WERI-Rb-1 (cell line): ENCODE data around the gene PDE2A.

Experiments used
- DNase-seq: peaks from one replicate; pipeline ENCODE4 v3.0.0-alpha.2; 2020
- H3K27ac ChIP-seq: fragments of 250-450 bp; sonication (Bioruptor Pico); 2 replicates; pipeline ENCODE4 v1.5.1; 2020; ENCODE audit warnings: mild to moderate bottlenecking, moderate library complexity
- H3K27me3 ChIP-seq: fragments of 250-450 bp; sonication (Bioruptor Pico); 2 replicates; pipeline ENCODE4 v1.5.1; 2021; ENCODE audit warnings: mild to moderate bottlenecking, low read depth, moderate library complexity; ENCODE audit not compliant: insufficient read depth, severe bottlenecking
- H3K36me3 ChIP-seq: fragments of 250-450 bp; sonication (Bioruptor Pico); 2 replicates; pipeline ENCODE4 v1.5.1; 2020; ENCODE audit warnings: mild to moderate bottlenecking, moderate library complexity
- H3K4me3 ChIP-seq: 2 replicates; pipeline ENCODE4 v1.5.1; 2011; ENCODE audit warnings: low read depth, mild to moderate bottlenecking, control low read depth, low read length
- H3K9me3 ChIP-seq: fragments of 250-450 bp; sonication (Bioruptor Pico); 2 replicates; pipeline ENCODE4 v1.5.1; 2021; ENCODE audit warnings: mild to moderate bottlenecking, moderate library complexity; ENCODE audit not compliant: severe bottlenecking
- CTCF ChIP-seq: IDR thresholded peaks from 2 replicates; pipeline ENCODE4 v1.5.1; 2011; ENCODE audit warnings: low read depth, mild to moderate bottlenecking, control low read depth, inconsistent platforms, low read length

Gene PDE2A

GRCh38 chr11:72658989-72659640 is 15.1 kb downstream of the PDE2A start:
- TF ChIP-seq CTCF: no peak
- H3K4me3 ChIP-seq: no peak overlapping the region
- peak; percentile 69 for DNase-seq
- H3K9me3 ChIP-seq: no peaks in the 10 kb centered on the region
- H3K27ac ChIP-seq: peak overlapping the region; percentile 14; the same call in 1 of the 2 replicates
- no peaks in the 10 kb centered on the region for H3K27me3 ChIP-seq
- H3K36me3 ChIP-seq: no peaks in the 10 kb centered on the region

GRCh38 chr11:72657411-72658100 is 16.7 kb downstream of the PDE2A start:
- Histone ChIP-seq H3K4me3 (no peak overlapping the region), H3K27ac (no peak overlapping the region), H3K36me3 (no peaks in the 10 kb centered on the region), H3K9me3 (no peaks in the 10 kb centered on the region), H3K27me3 (no peaks in the 10 kb centered on the region)
- no peak for TF ChIP-seq CTCF
- DNase-seq: no peak

GRCh38 chr11:72655896-72656464 is 18.2 kb downstream of the PDE2A start:
- H3K4me3 ChIP-seq: no peak overlapping the region
- H3K27me3 ChIP-seq: no peaks in the 10 kb centered on the region
- TF ChIP-seq CTCF: no peak
- no peaks in the 10 kb centered on the region for H3K36me3 ChIP-seq
- H3K27ac ChIP-seq: no peak overlapping the region
- no peaks in the 10 kb centered on the region for H3K9me3 ChIP-seq
- DNase-seq: no peak

DNA sequence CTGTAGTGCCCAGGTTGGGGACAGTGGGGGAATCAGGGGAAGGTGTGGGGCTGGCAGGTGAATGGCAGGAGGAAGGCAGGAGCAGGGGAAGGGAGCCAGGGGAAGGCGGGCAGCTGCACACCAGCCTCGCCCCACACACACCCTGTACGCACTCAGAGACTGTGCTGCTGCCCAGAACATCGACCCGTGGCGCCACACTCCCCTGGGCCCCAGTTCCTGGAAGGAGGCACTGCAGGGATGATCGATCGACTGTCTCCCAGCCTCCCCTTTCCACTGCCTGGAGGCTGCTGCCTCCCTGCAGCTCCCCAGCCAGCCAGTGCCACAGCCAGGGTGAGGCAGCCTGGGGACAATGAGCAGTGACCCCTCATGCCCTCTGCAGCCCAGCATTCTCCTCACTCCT is 19.2 kb downstream of the PDE2A start:
- Histone ChIP-seq H3K4me3 (no peak overlapping the region), H3K27me3 (no peaks in the 10 kb centered on the region), H3K27ac (no peak overlapping the region), H3K36me3 (no peaks in the 10 kb centered on the region), H3K9me3 (no peaks in the 10 kb centered on the region)
- no peak for DNase-seq
- TF ChIP-seq CTCF: no peak

DNA sequence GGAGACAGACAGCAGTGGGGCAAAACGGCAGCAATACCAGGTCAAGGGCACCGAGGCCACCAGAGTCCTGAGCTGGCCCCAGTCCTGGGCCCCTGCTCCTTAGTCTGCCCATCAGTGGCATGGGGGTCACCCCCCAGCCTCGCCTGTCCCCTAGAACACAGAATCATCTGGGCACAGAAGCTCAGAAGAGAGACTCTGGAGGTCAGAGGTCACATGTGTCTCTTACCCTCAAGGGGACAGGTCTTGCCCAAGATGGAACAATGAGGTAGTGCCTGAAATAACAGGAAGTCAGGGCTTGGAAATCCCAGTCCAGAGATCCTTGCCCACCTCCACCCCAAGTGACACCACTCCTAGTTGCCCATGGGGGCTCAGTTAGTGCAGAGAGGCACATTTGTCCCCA is 20.6 kb downstream of the PDE2A start:
- Histone ChIP-seq H3K9me3 (no peaks in the 10 kb centered on the region), H3K27ac (peak overlapping the region; percentile 73), H3K4me3 (no peak overlapping the region), H3K36me3 (no peaks in the 10 kb centered on the region), H3K27me3 (no peaks in the 10 kb centered on the region)
- no peak for DNase-seq
- no peak for TF ChIP-seq CTCF
